ENCODE measurements around the gene FOCAD. TPM values are rescaled to one million over a fixed set of nuclear protein-coding genes. Genes with fewer than 3 reads are reported as not detected.

The FOCAD gene
- total RNA-seq, 1 donor from 2014 or later, result 38.4 TPM

DNA sequence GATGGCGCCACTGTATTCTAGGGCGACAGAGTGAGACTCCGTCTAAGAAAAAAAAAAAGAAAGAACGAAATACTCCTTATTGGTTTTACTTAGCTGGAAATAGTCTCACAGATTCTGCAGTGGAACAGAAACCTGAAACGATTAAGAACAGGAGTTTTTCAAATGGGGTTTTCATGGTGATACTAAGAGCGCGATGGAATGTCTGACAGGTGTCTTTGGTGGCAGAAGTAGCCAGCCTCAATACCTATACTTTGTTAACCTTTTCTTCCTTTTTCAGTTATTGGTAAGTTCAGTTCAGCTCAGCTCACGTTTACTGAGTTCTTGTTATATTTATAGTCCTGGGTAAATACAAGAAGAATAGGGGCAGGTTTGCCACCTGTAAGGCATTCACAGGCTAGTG, 123.9 kb downstream of the FOCAD start:
- Mint-ChIP-seq H3K4me1 (ENCODE audit: unreplicated experiment) (no peaks in the 10 kb centered on the region), H3K36me3 (ENCODE audit: unreplicated experiment) (no peaks in the 10 kb centered on the region), H3K4me3 (ENCODE audit: unreplicated experiment) (no peak overlapping the region), H3K9me3 (ENCODE audit: unreplicated experiment) (no peaks in the 10 kb centered on the region), H3K27me3 (ENCODE audit: unreplicated experiment) (no peaks in the 10 kb centered on the region), H3K27ac (ENCODE audit: unreplicated experiment) (no peak overlapping the region)
- no peak for DNase-seq (ENCODE audit: extremely low spot score, unreplicated experiment)
- TF ChIP-seq, protein P1, sequence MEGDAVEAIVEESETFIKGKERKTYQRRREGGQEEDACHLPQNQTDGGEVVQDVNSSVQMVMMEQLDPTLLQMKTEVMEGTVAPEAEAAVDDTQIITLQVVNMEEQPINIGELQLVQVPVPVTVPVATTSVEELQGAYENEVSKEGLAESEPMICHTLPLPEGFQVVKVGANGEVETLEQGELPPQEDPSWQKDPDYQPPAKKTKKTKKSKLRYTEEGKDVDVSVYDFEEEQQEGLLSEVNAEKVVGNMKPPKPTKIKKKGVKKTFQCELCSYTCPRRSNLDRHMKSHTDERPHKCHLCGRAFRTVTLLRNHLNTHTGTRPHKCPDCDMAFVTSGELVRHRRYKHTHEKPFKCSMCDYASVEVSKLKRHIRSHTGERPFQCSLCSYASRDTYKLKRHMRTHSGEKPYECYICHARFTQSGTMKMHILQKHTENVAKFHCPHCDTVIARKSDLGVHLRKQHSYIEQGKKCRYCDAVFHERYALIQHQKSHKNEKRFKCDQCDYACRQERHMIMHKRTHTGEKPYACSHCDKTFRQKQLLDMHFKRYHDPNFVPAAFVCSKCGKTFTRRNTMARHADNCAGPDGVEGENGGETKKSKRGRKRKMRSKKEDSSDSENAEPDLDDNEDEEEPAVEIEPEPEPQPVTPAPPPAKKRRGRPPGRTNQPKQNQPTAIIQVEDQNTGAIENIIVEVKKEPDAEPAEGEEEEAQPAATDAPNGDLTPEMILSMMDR (IDR thresholded peaks at IDR 0.05), result no peak

- Mint-ChIP-seq H3K36me3 (ENCODE audit: unreplicated experiment) (no peaks in the 10 kb centered on the region), H3K27me3 (ENCODE audit: unreplicated experiment) (no peaks in the 10 kb centered on the region), H3K27ac (ENCODE audit: unreplicated experiment) (no peak overlapping the region), H3K4me1 (ENCODE audit: unreplicated experiment) (peaks cover 1% of the 10 kb centered on the region), H3K9me3 (ENCODE audit: unreplicated experiment) (no peaks in the 10 kb centered on the region), H3K4me3 (ENCODE audit: unreplicated experiment) (no peak overlapping the region)
- TF ChIP-seq, protein P1 (IDR thresholded peaks at IDR 0.05), result no peak
- no peak for DNase-seq (ENCODE audit: extremely low spot score, unreplicated experiment)
Observed at GRCh38 chr9:20811872-20812271, 127.8 kb downstream of the FOCAD start.

DNA sequence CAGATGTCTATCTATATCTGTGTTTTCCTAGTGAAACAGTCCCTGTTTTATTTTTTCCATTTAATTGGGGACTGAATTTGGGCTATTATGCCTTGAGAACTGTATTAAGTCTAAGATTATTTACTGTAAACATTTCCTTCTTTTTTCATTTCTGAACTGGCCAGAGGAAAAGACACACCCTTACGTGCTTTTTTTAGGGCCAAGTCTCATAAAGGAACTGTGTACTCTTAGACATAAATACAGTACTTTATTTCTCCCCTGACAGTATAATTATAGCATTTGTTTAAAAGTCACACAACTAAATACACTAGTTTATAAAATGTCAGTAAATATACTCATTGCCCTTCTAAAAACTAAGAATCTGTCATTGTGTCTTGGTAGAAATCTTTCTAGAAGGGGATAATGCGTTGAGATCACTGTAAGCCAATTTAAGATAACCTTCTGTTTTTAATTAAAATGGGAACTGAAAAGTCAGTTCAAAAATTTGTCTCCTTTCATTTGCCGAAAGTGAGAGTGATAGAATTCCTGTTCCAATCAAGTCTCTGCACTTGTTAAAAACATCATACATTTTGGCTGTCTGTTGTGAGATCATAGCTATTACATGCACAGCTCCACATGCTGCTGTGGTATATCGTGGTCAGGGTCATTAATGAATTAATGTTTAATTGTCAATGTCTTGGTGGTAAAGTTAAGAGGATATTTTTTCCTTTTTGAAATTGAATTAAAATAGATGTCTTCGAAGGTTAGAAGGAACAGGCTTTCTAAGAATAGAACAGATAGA, 132.1 kb downstream of the FOCAD start:
- H3K27ac Mint-ChIP-seq (ENCODE audit: unreplicated experiment), result no peak overlapping the region
- peaks cover 1% of the 10 kb centered on the region for H3K4me1 Mint-ChIP-seq (ENCODE audit: unreplicated experiment)
- H3K36me3 Mint-ChIP-seq (ENCODE audit: unreplicated experiment), result peaks cover 5% of the 10 kb centered on the region
- no peak overlapping the region for H3K4me3 Mint-ChIP-seq (ENCODE audit: unreplicated experiment)
- peaks cover 8% of the 10 kb centered on the region for H3K9me3 Mint-ChIP-seq (ENCODE audit: unreplicated experiment)
- H3K27me3 Mint-ChIP-seq (ENCODE audit: unreplicated experiment), result no peaks in the 10 kb centered on the region
- TF ChIP-seq, protein P1 (IDR thresholded peaks at IDR 0.05), result no peak
- DNase-seq (ENCODE audit: extremely low spot score, unreplicated experiment), result no peak

GRCh38 chr9:20823051-20823450, 139.0 kb downstream of the FOCAD start:
- DNase-seq (ENCODE audit: extremely low spot score, unreplicated experiment), result no peak
- Mint-ChIP-seq H3K27ac (ENCODE audit: unreplicated experiment) (no peak overlapping the region), H3K4me3 (ENCODE audit: unreplicated experiment) (no peak overlapping the region), H3K36me3 (ENCODE audit: unreplicated experiment) (peaks cover 31% of the 10 kb centered on the region), H3K27me3 (ENCODE audit: unreplicated experiment) (no peaks in the 10 kb centered on the region), H3K4me1 (ENCODE audit: unreplicated experiment) (peaks cover 11% of the 10 kb centered on the region), H3K9me3 (ENCODE audit: unreplicated experiment) (peaks cover 8% of the 10 kb centered on the region)
- TF ChIP-seq, protein P1 (IDR thresholded peaks at IDR 0.05), result no peak

- peaks cover 11% of the 10 kb centered on the region for H3K9me3 Mint-ChIP-seq (ENCODE audit: unreplicated experiment)
- peaks cover 30% of the 10 kb centered on the region for H3K36me3 Mint-ChIP-seq (ENCODE audit: unreplicated experiment)
- no peaks in the 10 kb centered on the region for H3K27me3 Mint-ChIP-seq (ENCODE audit: unreplicated experiment)
- peaks cover 10% of the 10 kb centered on the region for H3K4me1 Mint-ChIP-seq (ENCODE audit: unreplicated experiment)
- H3K4me3 Mint-ChIP-seq (ENCODE audit: unreplicated experiment), result no peak overlapping the region
- DNase-seq (ENCODE audit: extremely low spot score, unreplicated experiment), result no peak
- H3K27ac Mint-ChIP-seq (ENCODE audit: unreplicated experiment), result no peak overlapping the region
- TF ChIP-seq, protein P1 (IDR thresholded peaks at IDR 0.05), result no peak
Observed at GRCh38 chr9:20831028-20831427, 147.0 kb downstream of the FOCAD start.

Measured in osteocyte (in vitro differentiated cells).